K562 (cell line): ENCODE results near the gene ETNK2. TPM values are rescaled to one million over a fixed set of nuclear protein-coding genes. Genes with fewer than 3 reads are reported as not detected.

ENCODE experiments used
- ATAC-seq: fragments of 200-7000 bp; cut with Tn5 transposase; 3 replicates; pipeline ENCODE4 v1.9.1; 2020; ENCODE audit warnings: moderate library complexity
- BruUV-seq: library from RNA; stranded (reverse); fragments of 400-500 nt; replicated peaks from 2 replicates; lab custom pipeline; 2021; lab: Mats Ljungman, UMichigan
- CTCF ChIA-PET: fragments of 300-600 bp; formaldehyde crosslinking; extraction: SDS; loops from one replicate; lab custom pipeline; 2021; ENCODE audit warnings: low intra/inter-chr PET ratio; lab: Yijun Ruan, JAX
- POLR2A ChIA-PET: fragments of 300-600, 350-650 bp; sonication (Branson Sonifier 250); formaldehyde crosslinking; extraction: SDS; loops from one replicate; lab custom pipeline; 2021; ENCODE audit warnings: antibody characterized with exemption, inconsistent platforms; lab: Yijun Ruan, JAX
- DNase-seq, 4 experiments: peaks; one replicate each; pipeline versions ENCODE4 v3.0.0 to v3.0.0-alpha.2; 2011 to 2018; ENCODE audit warnings: low spot score in 3 of 4, mixed read lengths in 3 of 4; ENCODE audit errors: extremely low read depth in 1 of 4
- FAIRE-seq: peaks from 2 replicates; lab custom pipeline; 2011; peaks lifted over from hg19 to GRCh38; lab: Jason Lieb, UNC
- H2AFZ ChIP-seq: 2 replicates; pipeline ENCODE4 v1.6.0; 2011; ENCODE audit warnings: low read depth, low read length, control low read depth, inconsistent platforms
- H3K27ac ChIP-seq: fragments of 200-600 bp; 3 replicates; pipeline ENCODE4 v1.8.0; 2011; ENCODE audit warnings: low read depth, mild to moderate bottlenecking, control low read depth, inconsistent platforms, low read length, moderate library complexity, mixed read lengths; ENCODE audit errors: extremely low read depth
- H3K27me3 ChIP-seq, 2 experiments: fragments of 300-600 bp in 1 of 2; 2 replicates in 1 of 2; 3 replicates in 1 of 2; pipeline versions ENCODE4 v1.6.0 to v1.8.0; 2011; ENCODE audit warnings: inconsistent platforms in 2 of 2, low read length in 2 of 2, mild to moderate bottlenecking in 1 of 2, mixed read lengths in 1 of 2, moderate library complexity in 1 of 2; ENCODE audit not compliant: control insufficient read depth in 2 of 2, insufficient read depth in 2 of 2
- H3K36me3 ChIP-seq: fragments of 300-600 bp; 3 replicates; pipeline ENCODE4 v1.8.0; 2011; ENCODE audit warnings: mild to moderate bottlenecking, low read length, inconsistent platforms; ENCODE audit not compliant: control insufficient read depth, insufficient read depth
- H3K4me1 ChIP-seq, 2 experiments: fragments of 200-600 bp in 1 of 2; replicated peaks in 1 of 2; 2 replicates in 1 of 2; 3 replicates in 1 of 2; pipeline versions ENCODE4 v1.5.1 to v1.8.0; 2011; ENCODE audit warnings: inconsistent platforms in 2 of 2, low read length in 2 of 2, mild to moderate bottlenecking in 1 of 2, mixed read lengths in 1 of 2, moderate library complexity in 1 of 2; ENCODE audit not compliant: control insufficient read depth in 2 of 2, insufficient read depth in 2 of 2
- H3K4me2 ChIP-seq: 2 replicates; pipeline ENCODE4 v1.6.1; 2011; ENCODE audit warnings: low read length, control low read depth, inconsistent platforms, mixed read lengths; ENCODE audit not compliant: insufficient read depth
- H3K4me3 ChIP-seq: fragments of 200-600 bp; sonication (generic), shearing (Covaris generic); 2 replicates; pipeline ENCODE4 v1.5.1; 2016; ENCODE audit warnings: control low read depth, inconsistent platforms
- H3K79me2 ChIP-seq: fragments of 200-600 bp; 3 replicates; pipeline ENCODE4 v1.8.0; 2011; ENCODE audit warnings: low read length, inconsistent platforms; ENCODE audit not compliant: control insufficient read depth, insufficient read depth
- H3K9ac ChIP-seq, 2 experiments: 2 replicates each; pipeline versions ENCODE4 v1.6.0 to v1.6.1; 2011; ENCODE audit warnings: low read depth in 2 of 2, low read length in 2 of 2, control low read depth in 1 of 2, inconsistent platforms in 1 of 2, mild to moderate bottlenecking in 1 of 2, mixed read lengths in 1 of 2; ENCODE audit not compliant: insufficient read depth in 1 of 2
- H3K9me1 ChIP-seq: one replicate; pipeline ENCODE4 v1.6.0; 2011; ENCODE audit warnings: inconsistent platforms, mild to moderate bottlenecking, low read length, moderate library complexity; ENCODE audit not compliant: control insufficient read depth, insufficient read depth
- H3K9me3 ChIP-seq: replicated peaks from 2 replicates; pipeline ENCODE4 v1.5.1; 2011; ENCODE audit warnings: low read depth, low read length, inconsistent platforms; ENCODE audit not compliant: control insufficient read depth, insufficient read depth
- H4K20me1 ChIP-seq: replicated peaks from 2 replicates; pipeline ENCODE4 v1.6.1; 2011; ENCODE audit warnings: low read length, inconsistent platforms, mixed read lengths; ENCODE audit not compliant: control insufficient read depth, insufficient read depth
- AFF1 ChIP-seq, 2 experiments: fragments of 450-650 bp; IDR thresholded peaks; 2 replicates each; pipeline ENCODE4 v1.6.1; 2018; ENCODE audit warnings: mild to moderate bottlenecking in 2 of 2, low read depth in 1 of 2; ENCODE audit not compliant: partially characterized antibody in 2 of 2
- DEAF1 ChIP-seq: fragments of 450-650 bp; formaldehyde crosslinking; IDR thresholded peaks from 2 replicates; pipeline ENCODE4 v1.4.0; 2020; ENCODE audit warnings: mild to moderate bottlenecking, moderate library complexity
- KDM1A ChIP-seq, 2 experiments: fragments of 450-650 bp; IDR thresholded peaks; 2 replicates each; pipeline ENCODE4 v1.6.1; 2016; ENCODE audit warnings: mild to moderate bottlenecking in 2 of 2
- KDM5B ChIP-seq: fragments of 200-600 bp; sonication (generic); IDR thresholded peaks from 2 replicates; pipeline ENCODE4 v1.6.1; 2012; ENCODE audit warnings: low read depth, mild to moderate bottlenecking, moderate library complexity, low read length, control low read depth, inconsistent platforms; ENCODE audit not compliant: insufficient replicate concordance
- MEF2A ChIP-seq: IDR thresholded peaks from 2 replicates; pipeline ENCODE4 v1.6.1; 2011; ENCODE audit warnings: low read depth, mild to moderate bottlenecking, low read length, moderate library complexity; ENCODE audit not compliant: control insufficient read depth
- PHB2 ChIP-seq: fragments of 450-650 bp; IDR thresholded peaks from 2 replicates; pipeline ENCODE4 v1.6.1; 2017; ENCODE audit warnings: low read depth
- RCOR1 ChIP-seq, 2 experiments: IDR thresholded peaks; 2 replicates each; pipeline ENCODE4 v1.6.1; 2012; ENCODE audit warnings: low read depth in 2 of 2, low read length in 2 of 2, borderline replicate concordance in 1 of 2, improper control_type of control experiment in 1 of 2
- TEAD1 ChIP-seq, 2 experiments: fragments of 450-650 bp in 1 of 2; sonication (generic) in 1 of 2; formaldehyde crosslinking; IDR thresholded peaks; 2 replicates each; pipeline versions ENCODE4 v1.4.0 to v1.8.0; 2020 to 2022; ENCODE audit warnings: mild to moderate bottlenecking in 2 of 2, missing genetic modification reagents in 1 of 2
- ZNF740 ChIP-seq, 3 experiments: fragments of 200-800 bp in 1 of 3; sonication (Bioruptor generic) in 1 of 3; sonication (generic) in 1 of 3; formaldehyde crosslinking in 1 of 3; IDR thresholded peaks; 2 replicates each; pipeline versions ENCODE4 v1.6.1 to v1.8.0; 2016 to 2022; ENCODE audit warnings: mild to moderate bottlenecking in 2 of 3, missing compliant biosample characterization in 2 of 3, missing genetic modification characterization in 2 of 3, missing genetic modification reagents in 1 of 3
- WGBS: fragments of 100-300 bp; shearing (Covaris generic); methylation state at CpG from one replicate; pipeline ENCODE4 v1.1.6; 2016; ENCODE audit warnings: low coverage, mixed read lengths; ENCODE audit not compliant: insufficient coverage; ENCODE audit errors: missing lambda C conversion rate; 5-methylcytosine and 5-hydroxymethylcytosine counted together
- in situ Hi-C: fragments of 300-500 bp; cut with MboI; formaldehyde crosslinking; loops from 4 replicates; pipeline ENCODE4 v1.15.0; 2018; ENCODE audit warnings: inconsistent platforms, mixed read lengths
- intact Hi-C: fragments of 100-400 bp; cut with micrococcal nuclease; formaldehyde crosslinking; loops from 2 replicates; pipeline ENCODE4 v1.14.2; 2022
- polyA plus RNA-seq, 8 experiments: library from polyadenylated mRNA; depleted of rRNA in 4 of 8; stranded (reverse) in 5 of 8; unstranded in 3 of 8; fragments of >200 nt; fragmentation: Nextera tagmentation in 2 of 8; fragmentation: Illumina TruSeq in 1 of 8; extraction: Ambion mirVana in 2 of 8; extraction: Trizol in 1 of 8; gene quantifications; 2 replicates each; pipeline versions ENCODE4 v1.2.1 to v1.2.3, GENCODE V29; 2011 to 2014; ENCODE audit warnings: inconsistent platforms in 1 of 8, missing spikeins in 1 of 8
- total RNA-seq, 7 experiments: library from RNA; depleted of rRNA in 6 of 7; stranded (reverse); fragments of >200 nt in 6 of 7; fragmentation: Illumina TruSeq in 2 of 7; extraction: Trizol in 2 of 7; gene quantifications; 2 replicates each; pipeline versions ENCODE4 v1.2.1 to v1.2.3, GENCODE V29; 2011 to 2021; ENCODE audit warnings: low replicate concordance in 1 of 7

ETNK2 gene
- total and polyA plus RNA-seq, 9 of the 15 experiments (the other 6 are each of a cell fraction or from before 2014, with no cell fraction given) = 0.03 to 0.38 (median 0.13) TPM; not detected in 4

DNA sequence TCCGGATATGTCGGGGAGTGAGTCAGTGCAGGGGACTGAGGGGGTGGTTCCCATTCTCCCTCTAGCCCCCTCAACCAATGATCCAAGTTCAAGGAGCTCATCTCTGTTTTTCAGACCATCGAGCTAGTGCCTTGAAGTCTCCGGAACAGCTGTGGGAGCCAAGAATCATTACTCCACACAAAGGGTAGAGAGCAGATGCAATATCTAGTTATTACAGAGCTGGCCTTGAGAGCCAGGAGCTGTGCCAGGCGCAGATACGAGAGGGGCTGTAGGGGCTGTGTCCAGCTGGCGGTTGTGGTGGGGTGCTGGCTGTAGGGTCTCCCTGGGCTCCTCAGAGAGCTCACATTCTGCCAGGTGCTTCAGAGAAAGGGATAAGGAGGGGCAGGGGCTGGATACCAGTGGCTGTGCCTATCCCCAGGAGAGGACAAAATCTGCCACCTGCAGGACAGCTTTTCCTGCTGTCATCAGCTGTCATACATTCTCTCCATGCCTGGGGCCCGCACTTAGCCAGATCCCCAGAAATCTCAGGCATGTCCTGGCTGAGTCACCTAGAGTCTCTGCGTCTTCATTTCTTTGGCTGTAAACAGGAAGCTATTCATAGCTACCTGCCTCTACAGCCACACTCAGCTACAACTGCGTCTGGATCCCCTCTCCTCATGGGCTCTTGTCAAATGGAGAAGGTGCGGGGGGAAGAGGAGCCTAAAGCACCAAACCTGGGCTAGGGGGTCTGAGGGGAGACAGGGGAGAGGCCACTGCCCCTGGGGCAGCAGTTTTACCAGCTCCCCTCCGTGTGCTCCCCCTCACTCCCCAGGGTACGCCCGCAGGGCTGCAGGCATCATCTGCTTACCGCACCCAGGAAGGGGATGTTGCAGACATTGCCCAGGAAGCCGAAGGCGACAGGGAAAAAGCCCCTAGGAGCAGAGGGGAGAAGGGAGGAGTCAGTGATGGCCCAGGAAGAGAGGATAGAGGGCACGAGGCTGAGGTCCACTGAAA, 46.8 kb upstream of the ETNK2 start:
- ChIA-PET POLR2A (interaction anchor here (0.6 to 1.4 kb wide), 5 partner anchors 8 to 1910 kb away, joined by 3 to 6 read pairs (median 3); no protein-coding TSS in a partner anchor), CTCF (no interaction called here)
- H3K9me3 ChIP-seq = no peaks in the 10 kb centered on the region; the same call in 1 of the 2 replicates
- peaks cover 18 to 76% of the 10 kb centered on the region in 2 experiments; a peak in 4 of 5 replicates for H3K27me3 ChIP-seq
- in situ Hi-C loops = no loop called here
- H3K4me3 ChIP-seq = no peak overlapping the region
- H2AFZ ChIP-seq = no peak overlapping the region
- DNase-seq (peak in 1 of 4 experiments; percentile 20), ATAC-seq (peak; percentile 56; the same call in 2 of the 3 replicates), FAIRE-seq (no peak)
- H3K4me2 ChIP-seq = no peak overlapping the region
- H3K4me1 ChIP-seq = no peaks in the 10 kb centered on the region
- 2% methylated on average over 18 of the region's 18 CpGs for WGBS
- no peaks in the 10 kb centered on the region for H3K36me3 ChIP-seq
- H3K79me2 ChIP-seq = no peaks in the 10 kb centered on the region
- H3K27ac ChIP-seq = no peak overlapping the region
- BruUV-seq = no TSS peak
- no peaks in the 10 kb centered on the region for H3K9me1 ChIP-seq
- H3K9ac ChIP-seq = no peak overlapping the region
- intact Hi-C loops = no loop called here
- no peaks in the 10 kb centered on the region for H4K20me1 ChIP-seq
- TF ChIP-seq AFF1 (IDR thresholded peaks at IDR 0.05; ENCODE audit: low read depth in 1 of 2, partially characterized antibody in 2 of 2) = no peak
- TF ChIP-seq DEAF1 (CRISPR knock-in tag) = peak; percentile 78
- TF ChIP-seq KDM1A (IDR thresholded peaks at IDR 0.05) = no peak
- no peak for TF ChIP-seq PHB2
- peak; percentile 25 for TF ChIP-seq KDM5B
- no peak for TF ChIP-seq MEF2A
- TF ChIP-seq TEAD1 (CRISPR knock-in tag; IDR thresholded peaks at IDR 0.05) = peak in 1 of 2 experiments; percentile 23; a peak in 1 of 4 replicates
- no peak for TF ChIP-seq ZNF740 (CRISPR knock-in tag; IDR thresholded peaks at IDR 0.05)
- TF ChIP-seq ZNF740 (tag; IDR thresholded peaks at IDR 0.05) = no peak
- no peak for TF ChIP-seq RCOR1 (IDR thresholded peaks at IDR 0.05; ENCODE audit: borderline replicate concordance in 1 of 2, low read depth in 2 of 2, low read length in 2 of 2)
